Stimulated activated CD4-positive, alpha-beta T cell treated with anti-CD3 and anti-CD28 coated beads, Interleukin-4, amount 100 ng/mL, for 48 hours (primary cell): ENCODE results near the gene HTRA1.

Experiments
- DNase-seq, 2 donors: peaks; one replicate each; pipeline ENCODE4 v3.0.0-alpha.2; 2020; ENCODE audit warnings: low read depth in 2 of 2

Gene HTRA1

DNA sequence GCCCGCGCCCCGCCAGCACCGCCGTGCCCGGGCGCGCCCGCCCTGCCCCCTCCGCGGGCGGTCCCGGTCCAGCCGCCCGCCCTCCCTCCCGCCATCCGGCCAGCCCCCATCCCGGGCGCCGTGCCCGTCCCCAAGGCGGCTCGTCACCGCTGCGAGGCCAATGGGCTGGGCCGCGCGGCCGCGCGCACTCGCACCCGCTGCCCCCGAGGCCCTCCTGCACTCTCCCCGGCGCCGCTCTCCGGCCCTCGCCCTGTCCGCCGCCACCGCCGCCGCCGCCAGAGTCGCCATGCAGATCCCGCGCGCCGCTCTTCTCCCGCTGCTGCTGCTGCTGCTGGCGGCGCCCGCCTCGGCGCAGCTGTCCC lies at the start of gene HTRA1:
Gene HTRA1, plus strand, starts transcription at position 187 of the 362 bp plus-strand sequence. Its CDS starts 100 bp downstream, at position 287.
- DNase-seq, result no peak

DNA sequence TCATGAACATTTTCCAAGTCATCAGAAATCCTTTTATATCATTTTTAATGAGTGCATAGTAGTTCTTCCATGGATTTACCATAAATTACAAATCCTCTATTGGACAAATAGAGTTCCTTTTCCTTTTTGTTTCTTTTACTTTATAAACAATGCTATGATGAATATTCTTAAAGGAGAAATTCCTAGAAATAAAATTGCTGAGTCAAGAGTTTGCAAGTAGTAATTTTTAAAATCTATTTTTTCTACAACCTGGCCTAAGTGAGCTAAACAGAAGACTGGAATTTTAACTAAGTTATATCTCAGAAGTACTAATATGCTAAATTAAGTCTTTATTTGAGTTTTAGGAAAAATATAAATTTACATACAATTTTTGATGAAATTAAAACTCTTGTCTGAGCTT lies 48.0 kb upstream of the HTRA1 start:
- no peak for DNase-seq

DNA sequence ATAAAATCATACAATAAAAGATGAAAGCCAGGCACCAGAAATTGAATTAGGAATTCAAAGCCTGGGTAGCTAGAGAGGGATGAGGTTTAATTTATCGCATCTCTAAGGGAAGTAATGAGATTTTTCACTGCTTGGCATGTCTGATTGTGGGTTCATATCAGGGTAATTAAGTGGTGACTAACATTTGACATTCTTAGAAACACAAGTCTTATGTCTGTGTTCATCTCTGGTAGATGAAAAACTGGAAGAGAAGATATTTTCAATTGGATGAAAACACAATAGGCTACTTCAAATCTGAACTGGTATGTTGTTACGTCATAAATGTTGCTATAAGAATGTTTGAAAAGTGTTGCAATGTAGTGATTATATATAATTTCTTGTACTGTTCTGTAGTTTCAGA lies 43.7 kb upstream of the HTRA1 start:
- DNase-seq, result no peak

DNA sequence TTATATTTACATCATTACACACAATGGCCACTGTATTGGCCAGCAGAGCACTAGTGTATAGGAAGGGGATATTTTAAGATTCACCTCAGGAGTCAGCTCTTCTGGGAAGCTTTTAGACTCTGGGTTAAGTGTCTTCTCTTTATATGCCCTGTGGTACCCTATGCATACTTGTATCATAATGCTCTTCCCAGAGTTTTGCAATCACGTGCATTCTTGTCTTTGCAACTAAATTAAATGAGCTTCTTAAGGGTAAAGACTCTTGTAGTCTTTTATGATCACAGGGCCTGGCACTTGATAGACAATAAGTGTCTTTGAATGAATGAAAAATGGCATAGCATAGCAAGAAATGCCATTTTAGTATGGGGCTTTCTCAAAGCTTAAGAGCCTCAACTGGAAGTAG lies 42.3 kb upstream of the HTRA1 start:
- DNase-seq, result no peak

DNA sequence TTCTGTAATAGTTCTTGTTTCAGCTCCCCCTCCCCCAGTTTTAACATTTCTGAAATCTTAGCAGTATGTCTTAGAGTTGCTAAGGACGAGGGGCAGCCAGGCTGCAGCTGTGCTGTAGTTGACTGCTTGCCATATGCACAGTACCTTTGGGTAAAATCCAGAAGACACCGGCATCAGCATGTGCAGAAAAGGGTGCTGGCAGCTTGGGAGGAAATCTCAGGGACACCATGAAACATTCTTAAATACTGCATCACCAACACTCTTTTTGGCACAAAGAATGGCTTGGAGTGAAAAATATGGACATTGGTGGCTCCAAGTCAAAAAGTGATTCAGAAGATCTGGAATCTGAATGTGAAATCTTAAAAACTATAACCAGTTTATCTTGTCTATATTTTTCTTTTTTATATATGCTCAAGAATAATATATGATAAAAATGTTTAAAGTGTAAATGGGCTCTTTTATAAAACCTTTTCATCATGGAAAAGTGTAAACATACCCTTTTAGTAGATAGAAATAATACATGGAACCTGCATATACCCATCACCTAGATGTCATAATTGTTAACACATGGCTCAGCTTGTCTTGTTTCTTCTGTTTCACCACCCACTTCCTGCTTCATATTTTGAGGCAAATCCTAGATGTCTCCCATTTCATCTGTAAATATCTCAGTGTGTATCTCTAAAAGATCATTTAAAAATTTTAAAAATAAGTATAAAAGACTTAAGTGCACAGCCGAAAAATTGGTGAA lies 41.3 kb upstream of the HTRA1 start:
- DNase-seq, result no peak

DNA sequence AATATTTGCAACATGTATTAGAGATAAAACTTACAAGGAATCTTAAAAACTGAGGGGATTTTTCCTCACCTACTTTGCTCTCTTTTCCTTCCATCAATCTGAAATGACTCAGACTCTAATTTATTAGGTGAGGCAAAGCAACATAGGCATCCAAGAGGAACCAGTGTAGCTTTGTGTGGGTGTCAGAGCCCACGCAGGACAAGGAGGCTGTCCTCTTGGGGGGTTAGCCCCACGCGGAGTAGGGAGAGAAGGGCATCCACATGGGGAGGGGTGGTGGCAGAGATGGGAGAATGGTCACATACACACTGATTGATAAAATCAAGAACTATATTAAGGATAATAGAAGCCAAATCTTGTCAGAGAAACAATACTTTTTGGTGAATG lies 40.7 kb upstream of the HTRA1 start:
- DNase-seq, result no peak

DNA sequence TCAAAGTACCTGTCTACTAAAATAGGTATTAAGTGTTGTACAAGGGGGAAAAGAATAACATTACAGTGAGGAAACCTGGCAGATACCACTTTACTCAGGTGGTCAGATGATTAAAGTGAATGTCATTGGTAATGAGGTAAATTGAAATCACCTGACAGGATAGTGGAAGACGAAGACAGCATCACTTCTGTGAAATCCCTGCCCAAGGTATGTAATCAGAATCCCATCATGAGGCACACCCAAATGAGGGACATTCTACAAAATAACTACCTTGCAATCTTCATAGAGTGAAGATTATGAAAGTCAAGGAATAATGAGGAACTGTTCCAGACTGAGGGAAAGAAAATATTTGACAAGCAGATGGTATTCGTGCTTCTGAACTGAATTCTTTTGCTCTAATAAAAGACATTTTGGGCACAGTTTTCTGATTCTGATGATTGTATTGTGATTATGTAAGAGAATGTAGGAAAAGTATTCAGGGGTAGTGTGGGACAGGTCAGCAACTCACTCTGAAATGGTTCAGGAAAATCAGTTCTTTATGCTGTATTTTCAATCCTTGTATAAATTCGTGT lies 40.2 kb upstream of the HTRA1 start:
- DNase-seq, result no peak

DNA sequence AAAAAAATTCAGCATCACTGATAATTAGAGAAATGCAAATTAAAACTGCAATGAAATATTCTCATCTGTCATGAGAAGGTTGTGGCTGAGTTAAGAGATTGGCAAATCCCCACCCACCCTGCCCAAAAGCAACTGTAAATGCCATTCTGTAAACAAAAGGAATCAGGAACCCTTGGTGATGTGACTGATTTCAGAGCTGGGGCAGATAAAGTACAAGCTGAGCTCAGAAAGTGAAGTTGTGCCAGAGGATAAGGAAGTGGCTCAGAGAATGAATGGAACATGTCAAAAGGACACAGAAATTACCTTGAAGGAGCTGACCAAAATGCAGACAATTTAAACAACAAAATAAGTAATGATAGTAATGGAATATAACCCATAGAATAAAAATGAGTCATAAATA lies 39.6 kb upstream of the HTRA1 start:
- no peak for DNase-seq

DNA sequence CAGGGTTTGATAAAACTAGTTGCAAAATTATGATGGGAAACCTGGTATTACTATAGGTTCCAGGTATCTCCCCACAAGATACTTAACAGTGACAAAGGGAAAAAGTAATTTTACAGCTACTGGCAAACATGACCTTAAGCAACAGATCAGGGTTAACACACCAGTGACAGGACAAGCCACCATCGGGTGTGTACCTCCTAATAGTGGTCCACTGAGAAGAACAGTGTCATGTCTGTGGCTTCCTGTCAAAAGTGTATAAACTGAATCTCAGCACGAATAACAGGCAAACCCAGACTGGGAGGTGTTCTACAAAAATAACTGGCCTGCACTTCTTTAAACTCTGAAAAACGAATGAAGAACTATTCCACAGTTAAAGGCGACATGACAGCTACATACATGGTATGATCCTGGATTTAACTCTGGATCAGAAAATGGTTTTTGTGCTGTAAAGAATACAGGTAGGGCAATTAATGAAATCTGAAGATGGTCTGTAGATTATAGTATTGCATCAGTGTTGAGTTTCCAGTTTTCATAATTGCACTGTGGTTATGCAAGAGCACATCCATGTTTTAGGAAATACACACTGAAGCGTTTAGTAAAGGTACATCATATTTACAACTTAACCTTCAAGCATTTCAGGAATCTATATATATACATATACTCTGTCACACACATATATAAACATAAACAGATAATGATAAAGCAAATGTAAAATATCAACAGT lies 38.9 kb upstream of the HTRA1 start:
- DNase-seq, result no peak

DNA sequence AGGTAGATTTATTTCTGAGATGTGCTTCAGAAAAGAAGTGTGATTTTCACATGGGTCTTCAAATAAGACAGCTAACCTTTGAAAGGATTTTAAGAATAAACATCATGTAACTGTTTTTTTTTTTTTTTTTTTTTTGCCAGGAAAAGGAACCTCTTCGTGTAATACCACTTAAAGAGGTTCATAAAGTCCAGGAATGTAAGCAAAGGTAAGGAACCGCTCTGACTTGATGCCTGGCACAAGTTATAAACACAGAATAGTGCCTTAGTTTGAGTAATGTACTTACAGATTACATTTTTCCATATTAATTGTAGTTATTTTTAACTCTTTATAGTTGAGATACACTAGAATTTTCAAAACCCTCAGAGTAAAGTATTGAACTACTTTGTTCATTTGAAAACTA lies 37.3 kb upstream of the HTRA1 start:
- DNase-seq, result no peak

DNA sequence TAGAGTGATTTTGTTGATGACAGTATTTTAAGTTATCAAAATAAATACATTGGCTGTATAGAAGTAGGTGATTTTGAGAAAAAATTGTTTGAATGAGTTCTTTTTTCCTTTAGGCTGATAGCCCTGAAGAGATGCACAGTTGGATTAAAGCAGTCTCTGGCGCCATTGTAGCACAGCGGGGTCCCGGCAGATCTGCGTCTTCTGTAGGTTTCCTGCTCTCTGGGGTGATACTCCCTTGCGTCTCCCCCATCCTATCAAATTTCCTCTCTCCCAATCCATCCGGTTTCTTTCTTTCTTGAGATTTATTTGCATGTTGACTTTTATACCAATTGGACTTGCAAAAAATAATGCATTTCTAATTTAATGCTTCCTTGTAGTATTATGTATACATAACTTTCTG lies 34.5 kb upstream of the HTRA1 start:
- no peak for DNase-seq

DNA sequence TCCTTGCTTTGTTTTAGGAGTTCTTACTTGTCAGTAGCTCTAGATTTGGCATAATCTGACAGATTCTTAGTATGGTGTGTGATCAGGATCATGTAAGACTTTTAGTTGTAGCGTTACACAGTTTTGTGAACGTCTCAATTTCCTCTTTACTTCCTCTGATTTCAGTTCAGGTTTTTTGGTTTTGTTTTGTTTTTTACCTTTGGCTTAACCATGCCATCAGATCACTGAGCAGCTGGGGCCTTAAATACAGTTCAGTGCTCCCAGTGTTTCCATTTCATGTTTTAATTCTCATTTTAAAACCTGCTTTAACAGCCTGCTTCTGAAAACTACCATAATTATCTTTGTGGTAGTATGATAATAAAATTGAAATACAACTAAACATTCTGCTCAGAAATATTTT lies 34.1 kb upstream of the HTRA1 start:
- DNase-seq, result no peak

DNA sequence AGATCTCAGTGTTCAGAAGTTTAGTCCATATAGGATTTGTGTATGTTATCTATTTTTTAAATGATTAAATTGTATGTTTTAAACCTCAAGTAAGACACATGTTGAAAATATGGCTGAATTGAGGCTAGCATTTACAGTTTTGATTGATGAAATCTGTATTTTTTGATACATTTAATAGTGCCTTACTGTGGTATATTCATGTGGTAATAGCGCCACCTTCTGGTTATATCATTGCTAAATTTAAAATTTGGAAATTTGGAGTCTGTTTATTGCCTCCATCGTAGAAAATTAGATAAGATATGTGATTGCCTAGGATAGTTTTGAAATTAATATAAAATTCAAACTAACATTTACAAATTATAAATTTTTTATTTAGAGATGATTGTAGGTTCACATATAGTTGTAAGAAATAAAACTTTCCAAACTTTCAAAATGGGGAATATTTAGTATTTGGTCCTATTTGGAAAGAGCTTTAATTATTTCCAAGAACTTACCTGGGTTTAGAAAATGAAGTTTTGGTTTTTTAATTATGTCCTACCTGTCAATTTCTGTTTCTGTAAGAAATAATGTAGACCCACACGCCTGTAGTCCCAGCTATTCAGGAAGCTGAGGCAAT lies 26.0 kb upstream of the HTRA1 start:
- no peak for DNase-seq

DNA sequence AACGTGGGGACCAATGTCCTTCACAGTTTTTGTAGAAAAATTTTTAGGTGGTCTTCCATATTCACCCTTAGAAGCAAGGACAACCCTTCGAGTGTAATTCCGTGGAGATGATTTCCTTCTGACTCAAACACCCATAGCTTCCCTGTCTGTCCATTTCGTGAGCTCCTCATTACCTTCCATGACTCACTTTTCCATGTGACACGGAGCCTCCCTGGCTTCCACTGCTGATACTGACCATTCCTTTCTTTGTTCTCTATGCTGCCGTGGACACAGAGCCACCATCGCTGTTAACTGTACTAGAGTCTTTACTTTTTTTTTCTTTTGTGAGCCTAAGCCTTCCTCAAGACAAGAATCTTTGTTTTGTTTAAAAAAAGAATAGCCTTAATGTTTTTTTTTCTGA lies 19.4 kb upstream of the HTRA1 start:
- DNase-seq, result no peak

DNA sequence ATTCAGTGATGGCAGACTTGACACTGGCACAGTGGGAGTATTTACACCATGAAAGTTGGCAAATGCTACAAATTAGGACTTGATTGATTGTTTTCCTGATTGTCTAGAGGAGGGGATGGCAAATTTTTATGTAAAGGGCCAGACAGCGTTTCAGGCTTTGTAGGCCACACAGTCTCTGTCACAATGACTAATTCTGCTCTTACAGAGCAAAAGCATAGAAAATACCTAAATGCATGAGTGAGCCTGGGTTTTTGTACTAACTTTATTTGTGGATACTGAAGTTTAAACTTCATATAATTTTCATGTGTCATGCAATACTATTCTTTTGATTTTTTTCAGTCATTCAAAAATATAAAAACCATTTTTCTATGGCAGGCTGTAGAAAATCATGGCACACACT lies 15.9 kb upstream of the HTRA1 start:
- no peak for DNase-seq

DNA sequence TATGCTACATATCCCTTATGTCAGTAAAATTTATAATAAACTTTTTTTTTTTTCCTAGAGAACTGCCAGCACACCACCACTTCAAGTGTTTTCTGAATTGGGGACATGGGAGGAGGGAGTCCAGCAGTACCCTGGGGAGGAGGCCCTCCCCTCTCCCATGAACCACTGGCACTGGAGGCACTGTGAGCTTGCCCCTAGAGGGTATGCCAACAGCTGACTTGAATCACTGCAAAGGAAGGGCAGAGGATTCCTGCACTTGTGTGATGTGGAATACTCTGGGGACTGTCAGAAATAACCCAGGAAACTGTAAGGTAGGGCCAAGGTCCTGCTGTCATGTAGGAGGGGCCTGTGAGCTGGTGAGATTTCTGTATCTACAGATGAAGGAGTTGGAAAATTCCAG lies 15.4 kb upstream of the HTRA1 start:
- DNase-seq, result no peak

DNA sequence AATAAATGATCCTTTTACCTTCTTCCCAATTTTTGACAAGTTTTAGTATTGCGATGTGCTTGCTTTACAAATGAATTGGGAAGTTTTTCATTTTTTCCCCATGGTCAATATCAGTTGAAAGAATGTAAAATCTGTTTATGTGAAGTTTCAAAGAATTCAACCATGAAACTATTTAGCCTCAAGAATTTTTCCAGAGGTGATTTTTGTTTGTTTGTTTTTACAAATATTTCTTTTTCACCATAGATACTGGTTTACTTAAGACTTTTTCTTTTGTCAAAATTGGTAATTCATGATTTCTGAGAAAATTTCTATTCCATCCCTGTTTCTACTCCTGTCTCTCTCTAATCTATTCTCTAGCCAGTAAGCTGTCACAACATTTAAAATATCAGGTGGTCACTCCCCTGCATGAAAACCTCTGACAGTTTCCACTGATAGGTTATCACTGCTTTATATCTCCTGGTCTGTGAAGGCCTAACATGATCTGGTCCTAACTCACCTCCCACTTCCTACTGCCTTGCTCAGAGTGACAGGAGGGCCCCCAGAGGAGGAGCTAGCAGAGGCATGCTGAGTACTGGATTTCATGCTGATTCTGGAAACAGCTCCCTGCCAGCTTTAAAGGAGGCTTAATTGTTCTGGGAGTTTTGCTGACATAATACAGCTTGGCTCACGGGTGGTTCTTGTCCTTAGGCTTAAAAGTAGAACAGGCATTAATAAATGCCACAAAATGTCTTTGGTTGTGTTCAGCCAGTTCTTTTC lies 14.5 kb upstream of the HTRA1 start:
- DNase-seq, result no peak

DNA sequence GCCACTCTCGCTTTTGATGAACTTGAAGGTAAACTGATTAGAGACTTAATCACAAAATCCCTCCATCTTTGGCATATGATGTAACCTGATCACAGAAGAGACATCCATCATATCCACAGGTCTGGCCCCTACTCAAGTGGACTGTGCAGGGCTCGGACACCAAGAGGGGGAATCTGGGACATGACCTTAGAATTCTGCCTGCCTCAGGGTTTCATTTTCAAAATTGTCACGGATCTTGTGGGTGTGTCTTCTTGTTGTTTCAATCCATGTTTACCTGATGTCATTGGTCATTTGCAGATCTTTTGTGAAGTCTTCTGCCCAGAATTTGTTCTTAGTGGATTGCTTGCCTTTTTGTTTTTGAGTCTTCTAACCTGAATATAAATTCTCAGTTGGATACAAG lies 12.8 kb upstream of the HTRA1 start:
- no peak for DNase-seq

DNA sequence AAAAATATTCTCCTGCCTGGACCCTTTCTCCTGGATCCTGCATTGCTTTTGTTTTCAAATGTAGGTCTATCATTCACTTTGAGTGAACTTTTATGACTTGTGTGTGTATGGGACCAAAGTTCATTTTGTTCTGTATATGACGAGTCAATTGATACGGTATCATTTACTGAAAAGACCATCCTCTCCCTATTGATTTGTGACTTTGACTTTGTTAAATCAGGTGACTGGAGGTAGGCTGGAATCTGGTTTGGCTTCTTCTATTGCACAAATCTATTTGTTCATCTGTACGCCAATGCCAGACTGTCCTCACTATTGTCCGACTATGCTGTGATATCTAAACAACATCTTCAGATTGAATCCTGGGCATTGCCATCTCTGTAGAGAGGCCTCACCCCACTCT lies 12.2 kb upstream of the HTRA1 start:
- DNase-seq, result no peak

DNA sequence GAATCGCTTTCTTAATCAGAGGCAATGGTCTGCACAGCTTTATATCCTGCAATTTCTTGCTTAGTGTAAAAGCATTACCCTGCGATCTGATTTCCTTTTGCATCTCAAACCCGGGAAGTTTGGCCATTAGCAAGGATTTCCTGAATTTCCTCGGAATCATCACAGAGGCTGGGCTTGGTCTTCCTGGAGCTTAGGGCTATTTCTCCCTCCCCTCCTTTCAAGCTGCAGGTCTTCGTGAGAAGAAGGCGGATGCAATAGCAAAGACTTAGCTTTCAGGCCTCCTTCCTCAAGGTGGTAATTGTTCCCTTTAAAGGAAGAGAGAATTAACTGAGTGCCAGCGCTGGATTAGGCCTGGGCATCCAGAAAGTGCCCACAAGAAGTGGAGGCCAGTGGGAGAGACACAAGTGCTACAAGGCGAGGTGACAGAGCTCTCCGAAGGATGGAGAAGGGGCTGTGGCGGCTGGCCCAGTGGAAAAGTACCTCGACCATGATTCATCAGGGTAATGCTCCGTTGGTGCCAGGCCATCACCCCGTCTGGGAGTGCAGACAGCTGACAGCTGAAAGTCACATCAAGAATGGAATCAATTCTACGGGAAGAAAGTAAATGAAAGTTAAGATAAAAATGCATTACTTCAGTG lies 10.9 kb upstream of the HTRA1 start:
- DNase-seq, result no peak

DNA sequence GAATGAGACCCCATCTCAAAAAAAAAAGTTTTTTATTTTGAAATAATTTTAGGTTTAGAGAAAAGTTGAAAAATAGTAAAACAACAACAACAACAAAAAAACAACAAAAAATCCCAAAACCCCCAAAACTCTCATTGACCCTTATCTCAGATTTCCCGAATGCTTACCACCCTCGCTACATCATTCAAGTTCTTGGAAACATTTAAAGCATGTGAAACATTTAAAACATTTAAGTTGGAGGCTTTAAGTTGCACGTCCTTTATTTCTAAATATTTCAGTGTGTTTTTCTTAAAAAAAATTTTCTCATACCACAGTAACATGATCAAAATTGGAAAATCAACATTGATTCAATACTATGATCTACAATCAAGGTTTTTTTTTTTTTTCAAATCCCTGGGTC lies 7.3 kb upstream of the HTRA1 start:
- DNase-seq, result no peak

DNA sequence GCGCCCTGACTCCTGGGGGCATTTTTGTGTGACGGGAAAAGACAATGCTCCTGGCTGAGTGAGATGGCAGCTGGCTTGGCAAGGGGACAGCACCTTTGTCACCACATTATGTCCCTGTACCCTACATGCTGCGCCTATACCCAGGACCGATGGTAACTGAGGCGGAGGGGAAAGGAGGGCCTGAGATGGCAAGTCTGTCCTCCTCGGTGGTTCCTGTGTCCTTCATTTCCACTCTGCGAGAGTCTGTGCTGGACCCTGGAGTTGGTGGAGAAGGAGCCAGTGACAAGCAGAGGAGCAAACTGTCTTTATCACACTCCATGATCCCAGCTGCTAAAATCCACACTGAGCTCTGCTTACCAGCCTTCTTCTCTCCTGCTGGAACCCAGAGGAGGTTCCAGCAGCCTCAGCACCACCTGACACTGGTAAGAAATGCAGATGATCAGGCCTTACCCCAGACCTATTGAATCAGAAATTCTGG lies 6.7 kb upstream of the HTRA1 start, which contains the start of gene ARMS2:
Gene ARMS2, plus strand, starts transcription at position 51 of the 478 bp plus-strand sequence. Its CDS starts 75 bp downstream, at position 126.
- DNase-seq, result no peak
